Measurements from ENCODE around the gene RBM19.

RBM19 gene

DNA sequence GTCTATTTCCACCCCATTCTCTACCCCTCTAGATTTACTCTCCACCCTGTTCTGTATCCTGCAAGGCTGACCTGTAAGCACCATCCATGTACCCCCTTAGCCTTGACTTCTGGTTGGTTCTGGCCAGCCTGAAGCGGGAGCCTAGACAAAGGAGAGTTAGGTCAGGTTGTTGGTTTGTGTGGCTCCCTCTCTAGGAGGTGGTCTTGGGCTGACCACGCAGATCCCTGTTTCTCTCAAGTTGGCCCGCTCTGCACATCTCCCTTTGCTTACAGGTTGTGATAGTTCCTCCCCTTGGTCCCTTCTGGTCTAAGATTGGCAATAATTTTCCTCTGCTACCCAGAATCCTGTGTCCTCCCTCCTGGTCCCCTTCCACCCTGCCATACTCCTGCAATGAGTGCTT is 38.3 kb upstream of the RBM19 start:
- TF ChIP-seq, protein P1, sequence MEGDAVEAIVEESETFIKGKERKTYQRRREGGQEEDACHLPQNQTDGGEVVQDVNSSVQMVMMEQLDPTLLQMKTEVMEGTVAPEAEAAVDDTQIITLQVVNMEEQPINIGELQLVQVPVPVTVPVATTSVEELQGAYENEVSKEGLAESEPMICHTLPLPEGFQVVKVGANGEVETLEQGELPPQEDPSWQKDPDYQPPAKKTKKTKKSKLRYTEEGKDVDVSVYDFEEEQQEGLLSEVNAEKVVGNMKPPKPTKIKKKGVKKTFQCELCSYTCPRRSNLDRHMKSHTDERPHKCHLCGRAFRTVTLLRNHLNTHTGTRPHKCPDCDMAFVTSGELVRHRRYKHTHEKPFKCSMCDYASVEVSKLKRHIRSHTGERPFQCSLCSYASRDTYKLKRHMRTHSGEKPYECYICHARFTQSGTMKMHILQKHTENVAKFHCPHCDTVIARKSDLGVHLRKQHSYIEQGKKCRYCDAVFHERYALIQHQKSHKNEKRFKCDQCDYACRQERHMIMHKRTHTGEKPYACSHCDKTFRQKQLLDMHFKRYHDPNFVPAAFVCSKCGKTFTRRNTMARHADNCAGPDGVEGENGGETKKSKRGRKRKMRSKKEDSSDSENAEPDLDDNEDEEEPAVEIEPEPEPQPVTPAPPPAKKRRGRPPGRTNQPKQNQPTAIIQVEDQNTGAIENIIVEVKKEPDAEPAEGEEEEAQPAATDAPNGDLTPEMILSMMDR (IDR thresholded peaks at IDR 0.05) = no peak

DNA sequence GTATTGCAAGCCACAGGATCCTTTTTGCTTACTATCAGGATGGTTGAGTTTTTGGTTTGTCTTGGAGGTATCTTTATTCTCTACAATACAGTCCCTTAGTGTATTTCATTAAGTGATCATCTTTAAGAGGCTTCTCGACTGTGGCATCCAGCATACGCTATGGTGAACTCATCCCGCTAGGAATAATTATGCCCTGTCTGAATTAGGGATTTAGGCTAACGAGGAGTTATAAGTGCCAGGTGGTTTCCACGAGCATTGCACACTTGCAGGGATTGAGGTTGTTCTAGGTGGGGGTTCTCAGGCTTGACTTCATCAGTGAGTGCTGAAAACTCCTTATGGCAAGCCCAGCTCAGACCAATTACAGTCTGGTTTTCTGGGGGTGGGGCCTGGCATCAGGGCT is 37.2 kb upstream of the RBM19 start:
- TF ChIP-seq, protein P1 (IDR thresholded peaks at IDR 0.05) = no peak

DNA sequence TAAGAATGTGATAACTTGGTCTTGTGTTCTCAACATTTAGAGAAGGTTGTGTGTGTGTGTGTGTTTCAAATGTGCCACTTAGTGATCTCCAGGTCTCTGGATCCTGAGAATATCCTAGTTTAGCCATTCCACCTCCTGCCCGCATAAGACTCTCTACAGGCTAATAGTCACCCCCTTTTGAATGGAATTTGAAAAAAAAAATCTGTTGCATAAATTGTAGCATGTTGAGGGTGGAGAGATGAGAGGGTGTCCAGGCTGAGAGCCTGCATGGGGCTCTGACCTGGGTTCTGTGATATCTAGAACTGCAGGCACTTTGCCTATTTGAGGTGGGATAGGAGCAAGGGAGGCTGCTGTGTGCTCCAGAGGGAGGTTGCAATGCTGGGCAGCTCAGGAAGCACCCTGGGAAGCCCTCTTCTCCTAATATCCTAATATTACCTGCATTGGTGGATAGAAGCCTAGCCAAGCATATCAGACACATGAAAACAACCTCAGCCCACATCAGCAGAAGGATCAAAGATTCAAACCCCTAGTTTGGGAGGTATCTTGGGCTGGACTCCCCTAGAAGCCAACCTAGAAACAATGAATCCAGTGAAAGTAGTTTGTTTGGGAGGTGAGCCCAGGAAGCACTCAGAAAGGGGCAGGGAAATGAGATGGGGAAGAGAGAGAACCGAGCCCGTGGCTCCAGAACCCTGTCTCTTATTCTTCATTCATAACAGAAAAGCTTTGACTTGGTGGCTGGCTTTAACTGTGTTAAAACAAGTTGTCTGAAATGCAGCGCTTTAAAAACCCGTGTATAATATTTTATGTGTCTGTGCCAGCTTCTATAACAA is 35.6 kb upstream of the RBM19 start:
- TF ChIP-seq, protein P1 (IDR thresholded peaks at IDR 0.05) = no peak

DNA sequence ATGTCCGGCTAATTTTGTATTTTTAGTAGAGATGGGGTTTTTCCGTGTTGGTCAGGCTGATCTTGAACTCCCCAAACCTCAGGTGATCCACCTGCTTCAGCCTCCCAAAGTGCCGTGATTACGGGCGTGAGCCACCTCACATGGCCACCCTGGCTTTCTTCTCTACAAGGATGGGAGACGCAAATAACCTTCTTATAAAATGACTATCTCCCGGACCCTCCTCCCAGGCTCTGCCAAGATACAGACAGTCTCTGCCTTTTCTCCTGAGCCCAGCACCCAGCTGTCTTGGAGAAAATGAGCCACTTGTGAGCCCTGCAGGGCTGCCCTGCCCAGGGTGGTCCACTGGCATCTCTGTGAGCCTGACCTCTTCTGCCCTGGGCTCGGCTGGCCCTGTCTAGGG is 34.7 kb upstream of the RBM19 start:
- TF ChIP-seq, protein P1 (IDR thresholded peaks at IDR 0.05) = no peak

DNA sequence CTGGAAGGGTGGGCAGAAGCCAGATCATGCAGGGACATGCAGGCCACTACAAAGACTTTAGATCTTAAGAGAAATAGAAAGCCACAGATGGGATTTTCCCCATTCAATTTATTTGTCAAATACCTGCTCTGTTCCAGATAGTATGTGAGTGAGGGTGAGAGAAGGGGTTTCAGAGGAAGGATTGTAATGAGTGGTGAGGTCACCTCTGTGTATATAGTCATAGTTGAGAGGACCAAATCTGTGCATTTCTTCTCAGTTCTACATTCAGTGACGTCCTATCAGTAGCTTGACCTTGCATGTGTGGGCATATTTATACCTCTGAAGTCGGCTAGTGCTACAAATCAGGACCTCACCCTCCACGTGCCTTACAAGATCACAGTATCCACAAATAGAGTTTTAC is 31.2 kb upstream of the RBM19 start:
- TF ChIP-seq, protein P1 (IDR thresholded peaks at IDR 0.05) = no peak

DNA sequence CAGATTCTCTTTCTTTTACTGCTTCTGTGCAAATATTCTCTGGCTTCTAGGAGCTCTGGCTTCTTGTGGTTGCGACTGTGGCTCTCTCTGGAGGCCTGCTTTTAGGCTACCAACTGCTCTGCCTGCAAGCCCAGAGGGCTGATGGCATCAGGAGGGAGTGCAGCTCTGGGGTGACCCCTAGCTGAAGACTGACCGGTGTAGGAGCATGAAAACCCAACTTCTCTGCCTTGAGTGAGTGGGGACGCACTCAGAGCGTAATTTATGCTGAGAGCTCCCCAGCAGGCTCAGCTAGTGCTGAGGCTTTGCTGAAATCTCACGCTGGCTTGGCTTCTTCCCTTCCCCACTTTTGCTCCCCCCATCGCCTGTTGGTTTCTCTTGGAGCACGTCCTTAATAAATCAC is 29.9 kb upstream of the RBM19 start:
- TF ChIP-seq, protein P1 (IDR thresholded peaks at IDR 0.05) = no peak

DNA sequence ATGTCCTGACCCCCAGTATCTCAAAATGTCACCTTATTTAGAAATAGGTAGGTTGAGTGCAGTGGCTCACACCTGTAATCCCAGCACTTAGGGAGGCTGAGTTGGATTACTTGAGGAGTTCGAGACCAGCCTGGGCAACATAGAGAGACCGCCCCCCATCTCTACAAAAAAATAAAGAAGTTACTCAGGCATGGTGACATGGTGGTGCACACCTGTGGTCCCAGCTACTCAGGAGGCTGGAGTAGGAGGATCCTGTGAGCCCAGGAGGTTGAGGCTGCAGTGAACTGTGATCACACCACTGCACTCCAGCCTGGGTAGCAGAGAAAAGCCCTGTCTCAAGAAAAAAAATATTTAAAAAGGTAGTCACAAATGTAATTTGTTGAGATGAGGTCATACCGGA is 27.9 kb upstream of the RBM19 start:
- TF ChIP-seq, protein P1 (IDR thresholded peaks at IDR 0.05) = no peak

Measured in LNCAP (cell line).